GM18858 (cell line): ENCODE data around the gene FUNDC2.

Experiments
- ATAC-seq: cut with Tn5 transposase; IDR thresholded peaks from one replicate; pipeline ENCODE4 v1.9.1; 2021; ENCODE audit not compliant: unreplicated experiment

FUNDC2 gene

GRCh38 chrX:155068165-155068564, 41.5 kb downstream of the FUNDC2 start:
- ATAC-seq, result no peak

GRCh38 chrX:155069414-155069813, 42.8 kb downstream of the FUNDC2 start:
- ATAC-seq, result no peak

- no peak for ATAC-seq
Measured at GRCh38 chrX:155070038-155070437, 43.4 kb downstream of the FUNDC2 start.

- peak; percentile 8 for ATAC-seq
Measured at GRCh38 chrX:155070663-155070974, 44.0 kb downstream of the FUNDC2 start.

- peak; percentile 61 for ATAC-seq
Measured at GRCh38 chrX:155070975-155071693, 44.5 kb downstream of the FUNDC2 start, which contains the start of the genes BRCC3, CMC4 and MTCP1. Gene BRCC3, plus strand, starts transcription at chrX:155071508. Its CDS starts 20 bp downstream, at chrX:155071528. Gene CMC4, minus strand, starts transcription at chrX:155071136. Its CDS starts 7,113 bp downstream, at chrX:155064023. Gene MTCP1, minus strand, starts transcription at chrX:155071136. Its CDS starts 5,126 bp downstream, at chrX:155066010.

- peak; percentile 3 for ATAC-seq
Measured at GRCh38 chrX:155071694-155072280, 45.1 kb downstream of the FUNDC2 start.

- no peak for ATAC-seq
Measured at GRCh38 chrX:155086202-155086840, 59.7 kb downstream of the FUNDC2 start.

GRCh38 chrX:155086961-155087735, 60.5 kb downstream of the FUNDC2 start:
- no peak for ATAC-seq

GRCh38 chrX:155094468-155095061, 67.9 kb downstream of the FUNDC2 start:
- peak; percentile 68 for ATAC-seq

- ATAC-seq, result no peak
Measured at GRCh38 chrX:155105919-155106318, 79.3 kb downstream of the FUNDC2 start.

- no peak for ATAC-seq
Measured at GRCh38 chrX:155108427-155108826, 81.8 kb downstream of the FUNDC2 start.
